ENCODE data around the gene ASS1.

DNA sequence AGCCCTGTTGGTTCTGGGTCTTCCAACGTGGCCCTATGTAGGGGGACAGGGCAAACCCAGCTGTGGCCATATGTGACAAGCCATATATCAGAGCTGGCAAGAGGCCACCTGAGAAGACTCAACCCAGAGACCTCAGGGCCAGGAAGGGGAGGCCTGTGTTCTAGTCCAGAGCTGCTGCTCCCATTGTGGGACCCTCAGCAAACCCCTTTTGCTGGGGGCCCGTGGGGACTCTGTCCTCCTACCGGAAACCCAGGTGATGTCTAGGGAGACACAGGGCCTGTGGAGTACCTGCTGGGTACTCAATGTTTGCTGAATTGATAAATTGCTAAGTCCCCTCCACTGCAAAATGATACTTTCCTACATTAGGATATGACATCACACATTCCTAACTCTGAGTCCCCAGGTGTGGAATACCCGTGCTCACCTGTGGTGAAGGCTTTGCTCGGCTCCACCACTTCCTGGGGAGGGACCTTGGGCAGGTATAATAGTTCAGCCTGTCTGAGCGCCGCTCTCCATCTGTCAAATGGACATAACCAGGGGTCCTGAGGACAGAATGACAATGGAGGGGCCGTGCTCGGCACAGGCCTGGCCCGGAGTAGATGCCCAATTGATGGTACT, 38.4 kb upstream of the ASS1 start:
- TF ChIP-seq, protein P1, sequence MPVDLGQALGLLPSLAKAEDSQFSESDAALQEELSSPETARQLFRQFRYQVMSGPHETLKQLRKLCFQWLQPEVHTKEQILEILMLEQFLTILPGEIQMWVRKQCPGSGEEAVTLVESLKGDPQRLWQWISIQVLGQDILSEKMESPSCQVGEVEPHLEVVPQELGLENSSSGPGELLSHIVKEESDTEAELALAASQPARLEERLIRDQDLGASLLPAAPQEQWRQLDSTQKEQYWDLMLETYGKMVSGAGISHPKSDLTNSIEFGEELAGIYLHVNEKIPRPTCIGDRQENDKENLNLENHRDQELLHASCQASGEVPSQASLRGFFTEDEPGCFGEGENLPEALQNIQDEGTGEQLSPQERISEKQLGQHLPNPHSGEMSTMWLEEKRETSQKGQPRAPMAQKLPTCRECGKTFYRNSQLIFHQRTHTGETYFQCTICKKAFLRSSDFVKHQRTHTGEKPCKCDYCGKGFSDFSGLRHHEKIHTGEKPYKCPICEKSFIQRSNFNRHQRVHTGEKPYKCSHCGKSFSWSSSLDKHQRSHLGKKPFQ (tag by site-specific recombination; IDR thresholded peaks at IDR 0.05), result no peak
- TF ChIP-seq, protein P2, sequence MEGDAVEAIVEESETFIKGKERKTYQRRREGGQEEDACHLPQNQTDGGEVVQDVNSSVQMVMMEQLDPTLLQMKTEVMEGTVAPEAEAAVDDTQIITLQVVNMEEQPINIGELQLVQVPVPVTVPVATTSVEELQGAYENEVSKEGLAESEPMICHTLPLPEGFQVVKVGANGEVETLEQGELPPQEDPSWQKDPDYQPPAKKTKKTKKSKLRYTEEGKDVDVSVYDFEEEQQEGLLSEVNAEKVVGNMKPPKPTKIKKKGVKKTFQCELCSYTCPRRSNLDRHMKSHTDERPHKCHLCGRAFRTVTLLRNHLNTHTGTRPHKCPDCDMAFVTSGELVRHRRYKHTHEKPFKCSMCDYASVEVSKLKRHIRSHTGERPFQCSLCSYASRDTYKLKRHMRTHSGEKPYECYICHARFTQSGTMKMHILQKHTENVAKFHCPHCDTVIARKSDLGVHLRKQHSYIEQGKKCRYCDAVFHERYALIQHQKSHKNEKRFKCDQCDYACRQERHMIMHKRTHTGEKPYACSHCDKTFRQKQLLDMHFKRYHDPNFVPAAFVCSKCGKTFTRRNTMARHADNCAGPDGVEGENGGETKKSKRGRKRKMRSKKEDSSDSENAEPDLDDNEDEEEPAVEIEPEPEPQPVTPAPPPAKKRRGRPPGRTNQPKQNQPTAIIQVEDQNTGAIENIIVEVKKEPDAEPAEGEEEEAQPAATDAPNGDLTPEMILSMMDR (tag by site-specific recombination; IDR thresholded peaks at IDR 0.05), result no peak
- TF ChIP-seq ZNF335 (tag by site-specific recombination; conservative IDR thresholded peaks at IDR 0.05) (no peak), ZNF311 (tag by site-specific recombination; IDR thresholded peaks at IDR 0.05; ENCODE audit: borderline replicate concordance) (no peak), ZBTB1 (tag by site-specific recombination; IDR thresholded peaks at IDR 0.05) (no peak), ZNF747 (tag by site-specific recombination; IDR thresholded peaks at IDR 0.05) (no peak), ZNF2 (tag by site-specific recombination; IDR thresholded peaks at IDR 0.05) (no peak), ZNF146 (tag by site-specific recombination; IDR thresholded peaks at IDR 0.05) (no peak), ZNF404 (tag by site-specific recombination; IDR thresholded peaks at IDR 0.05) (no peak), ZNF548 (tag by site-specific recombination; IDR thresholded peaks at IDR 0.05) (no peak)
- TF ChIP-seq, protein P3, sequence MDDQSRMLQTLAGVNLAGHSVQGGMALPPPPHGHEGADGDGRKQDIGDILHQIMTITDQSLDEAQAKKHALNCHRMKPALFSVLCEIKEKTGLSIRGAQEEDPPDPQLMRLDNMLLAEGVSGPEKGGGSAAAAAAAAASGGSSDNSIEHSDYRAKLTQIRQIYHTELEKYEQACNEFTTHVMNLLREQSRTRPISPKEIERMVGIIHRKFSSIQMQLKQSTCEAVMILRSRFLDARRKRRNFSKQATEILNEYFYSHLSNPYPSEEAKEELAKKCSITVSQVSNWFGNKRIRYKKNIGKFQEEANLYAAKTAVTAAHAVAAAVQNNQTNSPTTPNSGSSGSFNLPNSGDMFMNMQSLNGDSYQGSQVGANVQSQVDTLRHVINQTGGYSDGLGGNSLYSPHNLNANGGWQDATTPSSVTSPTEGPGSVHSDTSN (CRISPR knock-in tag; IDR thresholded peaks at IDR 0.05), result no peak
- TF ChIP-seq, protein P4, sequence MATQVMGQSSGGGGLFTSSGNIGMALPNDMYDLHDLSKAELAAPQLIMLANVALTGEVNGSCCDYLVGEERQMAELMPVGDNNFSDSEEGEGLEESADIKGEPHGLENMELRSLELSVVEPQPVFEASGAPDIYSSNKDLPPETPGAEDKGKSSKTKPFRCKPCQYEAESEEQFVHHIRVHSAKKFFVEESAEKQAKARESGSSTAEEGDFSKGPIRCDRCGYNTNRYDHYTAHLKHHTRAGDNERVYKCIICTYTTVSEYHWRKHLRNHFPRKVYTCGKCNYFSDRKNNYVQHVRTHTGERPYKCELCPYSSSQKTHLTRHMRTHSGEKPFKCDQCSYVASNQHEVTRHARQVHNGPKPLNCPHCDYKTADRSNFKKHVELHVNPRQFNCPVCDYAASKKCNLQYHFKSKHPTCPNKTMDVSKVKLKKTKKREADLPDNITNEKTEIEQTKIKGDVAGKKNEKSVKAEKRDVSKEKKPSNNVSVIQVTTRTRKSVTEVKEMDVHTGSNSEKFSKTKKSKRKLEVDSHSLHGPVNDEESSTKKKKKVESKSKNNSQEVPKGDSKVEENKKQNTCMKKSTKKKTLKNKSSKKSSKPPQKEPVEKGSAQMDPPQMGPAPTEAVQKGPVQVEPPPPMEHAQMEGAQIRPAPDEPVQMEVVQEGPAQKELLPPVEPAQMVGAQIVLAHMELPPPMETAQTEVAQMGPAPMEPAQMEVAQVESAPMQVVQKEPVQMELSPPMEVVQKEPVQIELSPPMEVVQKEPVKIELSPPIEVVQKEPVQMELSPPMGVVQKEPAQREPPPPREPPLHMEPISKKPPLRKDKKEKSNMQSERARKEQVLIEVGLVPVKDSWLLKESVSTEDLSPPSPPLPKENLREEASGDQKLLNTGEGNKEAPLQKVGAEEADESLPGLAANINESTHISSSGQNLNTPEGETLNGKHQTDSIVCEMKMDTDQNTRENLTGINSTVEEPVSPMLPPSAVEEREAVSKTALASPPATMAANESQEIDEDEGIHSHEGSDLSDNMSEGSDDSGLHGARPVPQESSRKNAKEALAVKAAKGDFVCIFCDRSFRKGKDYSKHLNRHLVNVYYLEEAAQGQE (tag by site-specific recombination; IDR thresholded peaks at IDR 0.05), result no peak
